Calu3 (cell line): ENCODE measurements around the gene ATP11A. TPM values are rescaled to one million over a fixed set of nuclear protein-coding genes. Genes with fewer than 3 reads are reported as not detected.

Source experiments
- BruUV-seq: library from RNA; stranded (reverse); fragments of 400-500 nt; replicated peaks from 2 replicates; lab custom pipeline; 2021; lab: Mats Ljungman, UMichigan
- CTCF ChIA-PET: fragments of 300-600 bp; sonication (Branson Sonifier 250); formaldehyde crosslinking; loops from one replicate; lab custom pipeline; 2022; ENCODE audit warnings: antibody characterized with exemption; lab: Charles Lee
- DNase-seq: peaks from one replicate; pipeline ENCODE4 v3.0.0; 2022
- H3K27ac Mint-ChIP-seq: one replicate; pipeline ENCODE4 v1.8.0; 2022; ENCODE audit warnings: mixed read lengths; ENCODE audit not compliant: unreplicated experiment
- H3K27me3 Mint-ChIP-seq: one replicate; pipeline ENCODE4 v1.8.0; 2022; ENCODE audit warnings: mixed read lengths; ENCODE audit not compliant: unreplicated experiment
- H3K36me3 Mint-ChIP-seq: one replicate; pipeline ENCODE4 v1.8.0; 2022; ENCODE audit warnings: mild to moderate bottlenecking, moderate library complexity, mixed read lengths; ENCODE audit not compliant: insufficient read depth, unreplicated experiment
- H3K4me1 Mint-ChIP-seq: one replicate; pipeline ENCODE4 v1.8.0; 2022; ENCODE audit warnings: mild to moderate bottlenecking, low read depth, mixed read lengths; ENCODE audit not compliant: unreplicated experiment
- H3K4me3 Mint-ChIP-seq: one replicate; pipeline ENCODE4 v1.8.0; 2022; ENCODE audit warnings: mild to moderate bottlenecking, low read depth, moderate library complexity, mixed read lengths; ENCODE audit not compliant: unreplicated experiment
- H3K9me3 Mint-ChIP-seq: one replicate; pipeline ENCODE4 v1.8.0; 2022; ENCODE audit warnings: low read depth, mixed read lengths; ENCODE audit not compliant: unreplicated experiment
- intact Hi-C: fragments of 100-400 bp; cut with micrococcal nuclease; formaldehyde crosslinking; loops from one replicate; pipeline ENCODE4 v1.10.0; 2022; ENCODE audit not compliant: unreplicated experiment
- total RNA-seq: library from RNA; stranded (reverse); gene quantifications from 2 replicates; pipeline ENCODE4 v1.2.3, GENCODE V29; 2022
- TF ChIP-seq, protein P1 (sequence below): fragments of 200-600 bp; IDR thresholded peaks from one replicate; pipeline ENCODE4 v1.8.0; 2022; ENCODE audit warnings: antibody characterized with exemption; ENCODE audit not compliant: unreplicated experiment

Gene ATP11A
- total RNA-seq, 1 experiment from 2014 or later = 115 TPM

- no peak for DNase-seq
- Mint-ChIP-seq H3K4me1 (no peaks in the 10 kb centered on the region), H3K27me3 (no peaks in the 10 kb centered on the region), H3K36me3 (peaks cover 5% of the 10 kb centered on the region), H3K9me3 (no peaks in the 10 kb centered on the region), H3K27ac (no peak overlapping the region), H3K4me3 (no peak overlapping the region)
- TF ChIP-seq, protein P1, sequence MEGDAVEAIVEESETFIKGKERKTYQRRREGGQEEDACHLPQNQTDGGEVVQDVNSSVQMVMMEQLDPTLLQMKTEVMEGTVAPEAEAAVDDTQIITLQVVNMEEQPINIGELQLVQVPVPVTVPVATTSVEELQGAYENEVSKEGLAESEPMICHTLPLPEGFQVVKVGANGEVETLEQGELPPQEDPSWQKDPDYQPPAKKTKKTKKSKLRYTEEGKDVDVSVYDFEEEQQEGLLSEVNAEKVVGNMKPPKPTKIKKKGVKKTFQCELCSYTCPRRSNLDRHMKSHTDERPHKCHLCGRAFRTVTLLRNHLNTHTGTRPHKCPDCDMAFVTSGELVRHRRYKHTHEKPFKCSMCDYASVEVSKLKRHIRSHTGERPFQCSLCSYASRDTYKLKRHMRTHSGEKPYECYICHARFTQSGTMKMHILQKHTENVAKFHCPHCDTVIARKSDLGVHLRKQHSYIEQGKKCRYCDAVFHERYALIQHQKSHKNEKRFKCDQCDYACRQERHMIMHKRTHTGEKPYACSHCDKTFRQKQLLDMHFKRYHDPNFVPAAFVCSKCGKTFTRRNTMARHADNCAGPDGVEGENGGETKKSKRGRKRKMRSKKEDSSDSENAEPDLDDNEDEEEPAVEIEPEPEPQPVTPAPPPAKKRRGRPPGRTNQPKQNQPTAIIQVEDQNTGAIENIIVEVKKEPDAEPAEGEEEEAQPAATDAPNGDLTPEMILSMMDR = no peak
- intact Hi-C loops = no loop called here
- CTCF ChIA-PET = no interaction called here
- no TSS peak for BruUV-seq
Observed at GRCh38 chr13:112765731-112766130, 75.9 kb downstream of the ATP11A start.

GRCh38 chr13:112766336-112766735, 76.5 kb downstream of the ATP11A start:
- no peak overlapping the region for H3K4me3 Mint-ChIP-seq
- no peaks in the 10 kb centered on the region for H3K9me3 Mint-ChIP-seq
- BruUV-seq = no TSS peak
- CTCF ChIA-PET = no interaction called here
- no peak for DNase-seq
- no peak overlapping the region for H3K27ac Mint-ChIP-seq
- peaks cover 5% of the 10 kb centered on the region for H3K36me3 Mint-ChIP-seq
- peaks cover 1% of the 10 kb centered on the region for H3K4me1 Mint-ChIP-seq
- H3K27me3 Mint-ChIP-seq = no peaks in the 10 kb centered on the region
- TF ChIP-seq, protein P1 = no peak
- intact Hi-C loops = no loop called here

DNA sequence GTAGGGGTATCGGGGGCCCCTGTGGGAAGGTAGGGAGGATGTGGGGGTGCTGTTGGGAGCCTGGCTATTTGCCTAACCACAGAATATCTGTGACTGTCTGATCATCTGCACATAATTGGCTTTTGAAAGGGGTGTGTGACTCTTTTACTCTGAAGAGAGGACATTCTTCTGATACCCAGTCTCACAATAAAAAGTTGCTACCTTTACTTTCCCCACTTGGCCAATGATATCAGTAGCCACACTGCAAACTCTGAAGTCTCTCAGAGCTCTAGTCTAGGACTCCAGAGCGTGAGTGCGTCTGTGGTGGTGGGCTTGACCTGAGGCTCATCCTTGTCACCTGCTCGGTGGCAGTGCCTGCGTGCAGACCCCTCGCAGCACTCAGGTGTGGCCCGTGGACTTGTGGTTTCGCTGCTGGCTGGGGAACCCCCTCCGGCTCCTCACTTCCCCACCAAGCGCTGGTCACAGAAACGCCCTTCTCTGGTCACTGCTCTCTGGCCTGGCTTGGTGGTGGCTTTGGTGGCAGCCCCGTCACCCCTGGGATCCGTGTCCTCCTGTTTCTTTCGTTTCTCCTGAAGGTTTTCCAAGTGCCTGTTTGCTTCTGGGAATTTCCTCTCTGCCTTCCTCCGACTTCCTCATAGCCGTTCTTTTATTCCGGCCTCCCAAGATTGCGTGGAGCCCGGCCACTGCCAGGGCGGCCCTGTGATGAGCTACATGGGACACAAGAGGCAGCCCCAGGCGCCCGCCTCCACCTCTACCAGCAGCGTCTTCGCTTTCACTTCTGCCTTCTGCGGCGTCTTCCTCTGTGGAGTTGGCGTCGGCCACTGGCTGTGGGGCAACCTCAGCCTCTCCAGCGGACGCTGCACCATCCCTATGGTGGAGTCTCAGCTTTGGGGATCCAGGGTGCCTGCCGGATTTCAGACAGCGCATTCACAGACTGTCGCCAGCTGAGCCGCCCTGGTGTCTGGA, 78.0 kb downstream of the ATP11A start:
- Mint-ChIP-seq H3K9me3 (no peaks in the 10 kb centered on the region), H3K4me3 (no peak overlapping the region), H3K27me3 (no peaks in the 10 kb centered on the region), H3K27ac (no peak overlapping the region), H3K4me1 (peaks cover 7% of the 10 kb centered on the region), H3K36me3 (peaks cover 5% of the 10 kb centered on the region)
- intact Hi-C loops = no loop called here
- CTCF ChIA-PET = no interaction called here
- no TSS peak for BruUV-seq
- TF ChIP-seq, protein P1 = no peak
- no peak for DNase-seq

DNA sequence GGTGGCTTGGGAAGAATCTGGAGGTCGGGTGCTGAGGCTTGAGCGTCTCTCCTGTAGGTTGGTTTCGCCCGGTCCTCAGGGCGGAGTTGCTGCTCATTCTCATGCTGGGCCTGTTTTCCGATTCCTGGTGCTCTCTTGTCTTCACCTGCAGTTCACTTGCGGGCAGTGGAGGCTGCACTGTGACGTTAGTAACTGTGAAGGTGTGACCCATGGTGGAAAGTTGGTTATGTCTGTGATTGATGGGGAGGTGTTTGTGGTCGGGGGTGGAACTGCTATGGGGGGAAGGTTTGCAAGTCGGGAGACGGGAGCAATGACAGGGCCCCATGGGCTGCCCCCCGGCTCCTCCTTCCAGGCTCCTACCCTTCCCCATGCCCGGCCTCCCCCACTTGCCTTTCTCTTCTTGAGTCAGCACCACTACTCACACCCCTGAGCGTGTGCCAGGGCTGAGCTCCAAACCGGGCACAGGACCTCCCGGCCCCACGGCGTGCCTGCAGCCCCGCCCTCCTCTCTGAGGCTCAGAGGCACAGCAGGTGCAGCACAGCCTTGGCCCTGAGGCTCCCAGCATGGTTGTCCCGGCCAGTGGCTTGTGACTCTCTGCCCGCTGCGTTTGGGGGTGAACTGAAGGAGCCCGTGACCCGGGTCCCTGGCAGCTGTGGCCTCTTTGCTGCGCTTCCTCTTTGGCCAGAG, 79.1 kb downstream of the ATP11A start:
- Mint-ChIP-seq H3K9me3 (no peaks in the 10 kb centered on the region), H3K27me3 (no peaks in the 10 kb centered on the region), H3K27ac (no peak overlapping the region), H3K4me3 (no peak overlapping the region), H3K36me3 (peaks cover 5% of the 10 kb centered on the region), H3K4me1 (peaks cover 7% of the 10 kb centered on the region)
- DNase-seq = no peak
- intact Hi-C loops = no loop called here
- CTCF ChIA-PET = no interaction called here
- BruUV-seq = no TSS peak
- TF ChIP-seq, protein P1 = no peak
